Globus pallidus (tissue), 1 donor: ENCODE measurements around the gene PRODH2.
"Not testable (repeated sequence)": the region's sequence is repeated elsewhere in the genome, so short reads cannot be mapped to it uniquely, and the experiment has no call there.

Source experiments
- DNase-seq: peaks from one replicate; pipeline ENCODE4 v3.0.0-alpha.2; 2015; ENCODE audit warnings: low spot score

Gene PRODH2

GRCh38 chr19:35843676-35844481 is 31.2 kb upstream of the PRODH2 start:
- no peak for DNase-seq

GRCh38 chr19:35842666-35843272 is 30.1 kb upstream of the PRODH2 start:
- DNase-seq: no peak

- no peak for DNase-seq
These were observed 29.4 kb upstream of the PRODH2 start for GRCh38 chr19:35841961-35842595.

- DNase-seq: not testable (repeated sequence)
These were observed 23.5 kb upstream of the PRODH2 start for GRCh38 chr19:35836096-35836495.

GRCh38 chr19:35833972-35834371 is 21.3 kb upstream of the PRODH2 start:
- DNase-seq: no peak

- no peak for DNase-seq
These were observed 19.4 kb upstream of the PRODH2 start for GRCh38 chr19:35832054-35832453.

- DNase-seq: no peak
These were observed 18.3 kb upstream of the PRODH2 start for GRCh38 chr19:35830986-35831385.

- DNase-seq: peak; percentile 54
These were observed 16.2 kb upstream of the PRODH2 start for GRCh38 chr19:35828692-35829301.

- DNase-seq: no peak
These were observed 11.5 kb upstream of the PRODH2 start for GRCh38 chr19:35824150-35824549.

GRCh38 chr19:35822579-35822978 is 9.9 kb upstream of the PRODH2 start:
- DNase-seq: no peak

GRCh38 chr19:35818445-35818844 is 5.8 kb upstream of the PRODH2 start:
- no peak for DNase-seq

GRCh38 chr19:35816846-35817245 is 4.2 kb upstream of the PRODH2 start:
- no peak for DNase-seq

GRCh38 chr19:35816262-35816661 is 3.6 kb upstream of the PRODH2 start:
- no peak for DNase-seq

GRCh38 chr19:35813043-35813890 is 622 bp upstream of the PRODH2 start:
- no peak for DNase-seq

- no peak for DNase-seq
These were observed 1.1 kb downstream of the PRODH2 start for GRCh38 chr19:35811317-35812219.

- DNase-seq: no peak
These were observed 5.0 kb downstream of the PRODH2 start for GRCh38 chr19:35807633-35808032.

- DNase-seq: no peak
These were observed 6.0 kb downstream of the PRODH2 start for GRCh38 chr19:35806597-35806996.

GRCh38 chr19:35805526-35806102 is 7.0 kb downstream of the PRODH2 start:
- DNase-seq: no peak

GRCh38 chr19:35801828-35802227 is 10.8 kb downstream of the PRODH2 start:
- no peak for DNase-seq

- DNase-seq: peak; percentile 16
These were observed 15.0 kb downstream of the PRODH2 start for GRCh38 chr19:35797663-35798062.
